Panc1 (cell line): ENCODE measurements around the gene LMBRD1.
A peak's percentile ranks its signal among the peaks of the same experiment; 100 is the strongest.

Experiments
- POLR2AphosphoS5 ChIP-seq: IDR thresholded peaks from 2 replicates; pipeline ENCODE4 v1.6.1; 2012; ENCODE audit warnings: mild to moderate bottlenecking, low read depth, low read length, moderate library complexity
- TF ChIP-seq, protein P1 (sequence below): fragments of 450-650 bp; IDR thresholded peaks from 2 replicates; pipeline ENCODE4 v1.5.1; 2017; ENCODE audit warnings: mild to moderate bottlenecking

GRCh38 chr6:69719602-69720193, 77.1 kb downstream of the LMBRD1 start:
- TF ChIP-seq, protein P1, sequence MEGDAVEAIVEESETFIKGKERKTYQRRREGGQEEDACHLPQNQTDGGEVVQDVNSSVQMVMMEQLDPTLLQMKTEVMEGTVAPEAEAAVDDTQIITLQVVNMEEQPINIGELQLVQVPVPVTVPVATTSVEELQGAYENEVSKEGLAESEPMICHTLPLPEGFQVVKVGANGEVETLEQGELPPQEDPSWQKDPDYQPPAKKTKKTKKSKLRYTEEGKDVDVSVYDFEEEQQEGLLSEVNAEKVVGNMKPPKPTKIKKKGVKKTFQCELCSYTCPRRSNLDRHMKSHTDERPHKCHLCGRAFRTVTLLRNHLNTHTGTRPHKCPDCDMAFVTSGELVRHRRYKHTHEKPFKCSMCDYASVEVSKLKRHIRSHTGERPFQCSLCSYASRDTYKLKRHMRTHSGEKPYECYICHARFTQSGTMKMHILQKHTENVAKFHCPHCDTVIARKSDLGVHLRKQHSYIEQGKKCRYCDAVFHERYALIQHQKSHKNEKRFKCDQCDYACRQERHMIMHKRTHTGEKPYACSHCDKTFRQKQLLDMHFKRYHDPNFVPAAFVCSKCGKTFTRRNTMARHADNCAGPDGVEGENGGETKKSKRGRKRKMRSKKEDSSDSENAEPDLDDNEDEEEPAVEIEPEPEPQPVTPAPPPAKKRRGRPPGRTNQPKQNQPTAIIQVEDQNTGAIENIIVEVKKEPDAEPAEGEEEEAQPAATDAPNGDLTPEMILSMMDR = peak; percentile 66
- TF ChIP-seq POLR2AphosphoS5 = no peak
